Ishikawa (cell line): ENCODE data around the gene ACTN4.

Experiments used
- CEBPB ChIP-seq: IDR thresholded peaks from 2 replicates; pipeline ENCODE4 v1.6.1; 2012
- CREB1 ChIP-seq: IDR thresholded peaks from 2 replicates; pipeline ENCODE4 v1.6.1; 2012; ENCODE audit warnings: low read depth
- EGR1 ChIP-seq: IDR thresholded peaks from 2 replicates; pipeline ENCODE4 v1.6.1; 2012
- EP300 ChIP-seq: IDR thresholded peaks from 2 replicates; pipeline ENCODE4 v1.6.1; 2012; ENCODE audit warnings: borderline replicate concordance
- FOXM1 ChIP-seq: IDR thresholded peaks from 2 replicates; pipeline ENCODE4 v1.6.1; 2012; ENCODE audit warnings: low read depth, borderline replicate concordance
- MAX ChIP-seq: IDR thresholded peaks from 2 replicates; pipeline ENCODE4 v1.6.1; 2012
- NFIC ChIP-seq: IDR thresholded peaks from 2 replicates; pipeline ENCODE4 v1.6.1; 2012
- RAD21 ChIP-seq: IDR thresholded peaks from 2 replicates; pipeline ENCODE4 v1.6.1; 2012; ENCODE audit warnings: low read depth
- TAF1 ChIP-seq: IDR thresholded peaks from 2 replicates; pipeline ENCODE4 v1.6.1; 2012; ENCODE audit warnings: low read depth, mild to moderate bottlenecking
- TCF12 ChIP-seq: IDR thresholded peaks from 2 replicates; pipeline ENCODE4 v1.6.1; 2012; ENCODE audit warnings: low read depth
- TEAD4 ChIP-seq: IDR thresholded peaks from 2 replicates; pipeline ENCODE4 v1.6.1; 2012
- YY1 ChIP-seq: IDR thresholded peaks from 2 replicates; pipeline ENCODE4 v1.6.1; 2012; ENCODE audit warnings: low read depth
- ZBTB7A ChIP-seq: IDR thresholded peaks from 2 replicates; pipeline ENCODE4 v1.6.1; 2012; ENCODE audit warnings: low read depth
- TF ChIP-seq, protein P1 (sequence below): IDR thresholded peaks from 2 replicates; pipeline ENCODE4 v1.6.1; 2012; ENCODE audit warnings: low read depth, mild to moderate bottlenecking
- TF ChIP-seq, protein P2 (sequence below): IDR thresholded peaks from 2 replicates; pipeline ENCODE4 v1.6.1; 2012

Gene ACTN4

DNA sequence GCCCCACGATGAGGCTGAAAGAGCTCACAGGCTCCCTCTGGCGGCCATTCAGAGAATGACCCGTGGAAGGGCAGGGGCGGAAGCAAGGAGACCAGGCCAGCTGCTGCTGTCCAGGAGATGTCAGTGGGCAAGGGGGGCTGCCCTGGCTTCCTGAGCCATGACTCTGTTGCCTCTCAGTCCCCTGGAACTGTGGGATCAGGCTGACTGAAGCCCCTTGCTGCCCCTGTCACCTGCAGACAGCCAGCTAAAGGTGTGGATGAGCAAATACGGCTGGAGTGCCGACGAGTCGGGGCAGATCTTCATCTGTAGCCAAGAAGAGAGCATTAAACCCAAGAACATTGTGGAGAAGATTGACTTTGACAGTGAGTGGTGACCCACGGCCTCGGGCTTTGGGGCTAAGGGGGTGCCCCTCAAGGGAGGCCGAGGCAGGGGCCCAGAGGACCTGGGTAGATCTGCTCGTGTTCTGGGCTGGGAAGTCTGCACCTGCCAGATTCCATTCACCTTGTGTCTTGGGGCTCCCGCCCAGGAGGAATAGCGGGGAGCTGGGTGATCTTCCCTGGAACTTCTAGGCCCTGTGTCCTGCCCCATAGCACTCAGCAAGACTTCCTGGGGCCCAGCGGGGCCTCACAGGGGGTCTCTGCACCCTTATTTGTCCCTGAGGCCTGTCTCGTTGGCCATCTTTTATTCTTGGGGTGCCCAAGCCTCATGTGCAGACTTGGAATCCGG lies 12.5 kb upstream of the ACTN4 start:
- TF ChIP-seq EP300 (no peak), RAD21 (peak; percentile 61), MAX (no peak), ZBTB7A (no peak), CREB1 (no peak), TAF1 (no peak), TEAD4 (no peak)
- TF ChIP-seq, protein P1, sequence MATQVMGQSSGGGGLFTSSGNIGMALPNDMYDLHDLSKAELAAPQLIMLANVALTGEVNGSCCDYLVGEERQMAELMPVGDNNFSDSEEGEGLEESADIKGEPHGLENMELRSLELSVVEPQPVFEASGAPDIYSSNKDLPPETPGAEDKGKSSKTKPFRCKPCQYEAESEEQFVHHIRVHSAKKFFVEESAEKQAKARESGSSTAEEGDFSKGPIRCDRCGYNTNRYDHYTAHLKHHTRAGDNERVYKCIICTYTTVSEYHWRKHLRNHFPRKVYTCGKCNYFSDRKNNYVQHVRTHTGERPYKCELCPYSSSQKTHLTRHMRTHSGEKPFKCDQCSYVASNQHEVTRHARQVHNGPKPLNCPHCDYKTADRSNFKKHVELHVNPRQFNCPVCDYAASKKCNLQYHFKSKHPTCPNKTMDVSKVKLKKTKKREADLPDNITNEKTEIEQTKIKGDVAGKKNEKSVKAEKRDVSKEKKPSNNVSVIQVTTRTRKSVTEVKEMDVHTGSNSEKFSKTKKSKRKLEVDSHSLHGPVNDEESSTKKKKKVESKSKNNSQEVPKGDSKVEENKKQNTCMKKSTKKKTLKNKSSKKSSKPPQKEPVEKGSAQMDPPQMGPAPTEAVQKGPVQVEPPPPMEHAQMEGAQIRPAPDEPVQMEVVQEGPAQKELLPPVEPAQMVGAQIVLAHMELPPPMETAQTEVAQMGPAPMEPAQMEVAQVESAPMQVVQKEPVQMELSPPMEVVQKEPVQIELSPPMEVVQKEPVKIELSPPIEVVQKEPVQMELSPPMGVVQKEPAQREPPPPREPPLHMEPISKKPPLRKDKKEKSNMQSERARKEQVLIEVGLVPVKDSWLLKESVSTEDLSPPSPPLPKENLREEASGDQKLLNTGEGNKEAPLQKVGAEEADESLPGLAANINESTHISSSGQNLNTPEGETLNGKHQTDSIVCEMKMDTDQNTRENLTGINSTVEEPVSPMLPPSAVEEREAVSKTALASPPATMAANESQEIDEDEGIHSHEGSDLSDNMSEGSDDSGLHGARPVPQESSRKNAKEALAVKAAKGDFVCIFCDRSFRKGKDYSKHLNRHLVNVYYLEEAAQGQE, result no peak

DNA sequence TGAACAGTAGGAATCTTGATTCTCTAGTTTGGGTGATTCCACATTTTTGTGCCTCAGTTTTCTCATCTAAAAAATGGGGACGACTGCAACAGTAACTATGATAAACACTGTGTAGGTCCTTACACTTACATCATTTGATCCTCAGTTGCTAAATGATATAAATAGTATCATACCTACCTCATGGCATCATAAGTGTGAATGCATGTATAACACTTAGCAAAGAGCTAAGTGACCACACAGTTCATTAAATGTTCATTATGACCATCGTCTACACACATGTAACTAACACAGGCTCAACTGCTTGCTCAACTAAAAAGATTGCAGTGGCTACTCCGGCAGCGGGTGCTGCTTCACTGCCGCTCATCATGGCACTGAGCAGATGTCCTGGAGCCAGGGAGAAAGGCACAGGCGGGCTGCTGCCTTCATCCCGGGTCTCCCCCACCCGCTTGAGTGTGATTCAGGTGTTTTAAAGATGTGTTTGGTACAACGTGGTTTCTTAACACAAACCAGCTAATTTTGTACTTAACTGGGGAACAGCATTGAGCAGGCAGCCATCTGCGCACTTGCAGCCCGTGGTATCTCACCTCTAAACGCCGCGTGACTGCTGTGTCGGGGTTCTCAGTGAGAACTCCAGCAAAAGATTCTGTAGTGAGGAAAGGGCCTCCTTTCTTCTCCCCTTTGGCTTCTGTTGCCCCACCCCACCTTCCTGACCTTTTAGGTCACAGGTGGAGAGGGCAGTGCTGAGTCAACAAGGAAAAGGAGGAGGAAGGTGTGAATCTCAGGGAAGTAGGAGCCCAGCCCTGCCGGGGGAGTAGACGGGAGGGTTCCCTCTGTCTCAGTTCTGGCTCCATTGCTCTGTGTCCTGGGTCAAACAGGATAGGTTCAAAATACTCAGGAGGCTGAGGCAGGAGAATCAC lies 11.7 kb upstream of the ACTN4 start:
- TF ChIP-seq TEAD4 (no peak), EP300 (no peak), TCF12 (no peak), CEBPB (no peak), MAX (no peak), CREB1 (no peak), TAF1 (no peak), ZBTB7A (no peak), NFIC (no peak), RAD21 (no peak), EGR1 (no peak), YY1 (no peak), FOXM1 (no peak)
- TF ChIP-seq, protein P1, result no peak
- TF ChIP-seq, protein P2, sequence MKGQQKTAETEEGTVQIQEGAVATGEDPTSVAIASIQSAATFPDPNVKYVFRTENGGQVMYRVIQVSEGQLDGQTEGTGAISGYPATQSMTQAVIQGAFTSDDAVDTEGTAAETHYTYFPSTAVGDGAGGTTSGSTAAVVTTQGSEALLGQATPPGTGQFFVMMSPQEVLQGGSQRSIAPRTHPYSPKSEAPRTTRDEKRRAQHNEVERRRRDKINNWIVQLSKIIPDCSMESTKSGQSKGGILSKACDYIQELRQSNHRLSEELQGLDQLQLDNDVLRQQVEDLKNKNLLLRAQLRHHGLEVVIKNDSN, result no peak

- no peak for TF ChIP-seq CREB1
- TF ChIP-seq TCF12, result no peak
- TF ChIP-seq, protein P1, result no peak
- no peak for TF ChIP-seq EP300
- TF ChIP-seq RAD21, result no peak
- TF ChIP-seq EGR1, result no peak
- TF ChIP-seq FOXM1, result no peak
Measured at GRCh38 chr19:38638461-38638860, 9.0 kb upstream of the ACTN4 start.

DNA sequence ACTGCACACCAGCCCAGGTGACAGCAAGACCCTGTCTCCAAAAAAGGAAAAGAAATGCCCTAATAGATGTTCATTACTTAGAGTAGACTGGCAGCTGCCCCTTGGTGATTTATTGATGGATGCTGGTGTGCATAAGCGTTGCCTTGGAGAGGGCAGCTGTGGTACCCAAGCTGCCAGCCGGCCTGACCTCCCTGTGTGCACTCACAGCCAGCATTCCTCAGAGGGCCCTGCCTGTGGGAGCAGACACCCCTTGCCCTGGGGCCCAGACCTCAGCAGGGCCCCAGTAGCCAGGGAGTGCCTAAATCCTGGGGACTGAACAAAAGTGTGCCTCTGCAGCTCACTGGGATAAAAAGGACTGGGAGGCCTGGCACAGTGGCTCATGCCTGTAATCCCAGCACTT lies 7.8 kb upstream of the ACTN4 start:
- no peak for TF ChIP-seq YY1
- TF ChIP-seq NFIC, result no peak
- no peak for TF ChIP-seq TAF1
- no peak for TF ChIP-seq TEAD4
- TF ChIP-seq EGR1, result no peak
- no peak for TF ChIP-seq MAX
- TF ChIP-seq, protein P2, result no peak
- no peak for TF ChIP-seq FOXM1
- no peak for TF ChIP-seq TCF12
- TF ChIP-seq, protein P1, result no peak
- no peak for TF ChIP-seq RAD21
- no peak for TF ChIP-seq CEBPB
- TF ChIP-seq ZBTB7A, result no peak
- no peak for TF ChIP-seq EP300
- TF ChIP-seq CREB1, result no peak
